HG02870 (cell line): ENCODE data around the gene SAMD14.
"Not testable (repeated sequence)": the region's sequence is repeated elsewhere in the genome, so short reads cannot be mapped to it uniquely, and the experiment has no call there.

ENCODE experiments used
- ATAC-seq: cut with Tn5 transposase; IDR thresholded peaks from one replicate; pipeline ENCODE4 v1.9.1; 2021; ENCODE audit warnings: mild to moderate bottlenecking, moderate library complexity; ENCODE audit not compliant: unreplicated experiment

SAMD14 gene

GRCh38 chr17:50078430-50078829, 51.5 kb downstream of the SAMD14 start:
- ATAC-seq, result no peak

- no peak for ATAC-seq
Observed at GRCh38 chr17:50076591-50077235, 53.2 kb downstream of the SAMD14 start.

GRCh38 chr17:50076221-50076590, 53.8 kb downstream of the SAMD14 start:
- no peak for ATAC-seq

GRCh38 chr17:50075446-50076032, 54.4 kb downstream of the SAMD14 start:
- no peak for ATAC-seq

GRCh38 chr17:50074227-50074626, 55.7 kb downstream of the SAMD14 start:
- ATAC-seq, result no peak

GRCh38 chr17:50072925-50073324, 57.0 kb downstream of the SAMD14 start:
- ATAC-seq, result no peak

GRCh38 chr17:50072130-50072529, 57.8 kb downstream of the SAMD14 start:
- ATAC-seq, result no peak

GRCh38 chr17:50071692-50072091, 58.3 kb downstream of the SAMD14 start:
- no peak for ATAC-seq

- no peak for ATAC-seq
Observed at GRCh38 chr17:50070908-50071680, 58.9 kb downstream of the SAMD14 start.

GRCh38 chr17:50067996-50068395, 62.0 kb downstream of the SAMD14 start:
- ATAC-seq, result no peak

GRCh38 chr17:50066995-50067394, 63.0 kb downstream of the SAMD14 start:
- no peak for ATAC-seq

- no peak for ATAC-seq
Observed at GRCh38 chr17:50065056-50065455, 64.9 kb downstream of the SAMD14 start.

- ATAC-seq, result no peak
Observed at GRCh38 chr17:50064253-50065001, 65.5 kb downstream of the SAMD14 start.

- ATAC-seq, result no peak
Observed at GRCh38 chr17:50063561-50064252, 66.3 kb downstream of the SAMD14 start.

- ATAC-seq, result no peak
Observed at GRCh38 chr17:50062293-50063243, 67.4 kb downstream of the SAMD14 start.

- ATAC-seq, result not testable (repeated sequence)
Observed at GRCh38 chr17:50061713-50062045, 68.3 kb downstream of the SAMD14 start.

- ATAC-seq, result no peak
Observed at GRCh38 chr17:50060951-50061712, 68.8 kb downstream of the SAMD14 start.
